Esophagus muscularis mucosa (tissue), 3 donors: ENCODE data around the gene EVL.

Experiments used
- CTCF ChIP-seq, 3 experiments: fragments of 200-600 bp in 2 of 3; fragments of 450-650 bp in 1 of 3; sonication (generic) in 2 of 3; IDR thresholded peaks; one replicate each; pipeline ENCODE4 v1.5.1; 2017 to 2019; ENCODE audit warnings: antibody characterized with exemption in 3 of 3, mild to moderate bottlenecking in 2 of 3, moderate library complexity in 1 of 3
- POLR2A ChIP-seq: fragments of 450-650 bp; IDR thresholded peaks from one replicate; pipeline ENCODE4 v1.6.1; 2017; ENCODE audit warnings: antibody characterized with exemption, moderate library complexity, mild to moderate bottlenecking, low read depth
- POLR2AphosphoS5 ChIP-seq, 2 donors: sonication (generic); formaldehyde crosslinking; IDR thresholded peaks; one replicate each; pipeline ENCODE4 v1.6.1; 2017; ENCODE audit warnings: antibody characterized with exemption in 2 of 2

DNA sequence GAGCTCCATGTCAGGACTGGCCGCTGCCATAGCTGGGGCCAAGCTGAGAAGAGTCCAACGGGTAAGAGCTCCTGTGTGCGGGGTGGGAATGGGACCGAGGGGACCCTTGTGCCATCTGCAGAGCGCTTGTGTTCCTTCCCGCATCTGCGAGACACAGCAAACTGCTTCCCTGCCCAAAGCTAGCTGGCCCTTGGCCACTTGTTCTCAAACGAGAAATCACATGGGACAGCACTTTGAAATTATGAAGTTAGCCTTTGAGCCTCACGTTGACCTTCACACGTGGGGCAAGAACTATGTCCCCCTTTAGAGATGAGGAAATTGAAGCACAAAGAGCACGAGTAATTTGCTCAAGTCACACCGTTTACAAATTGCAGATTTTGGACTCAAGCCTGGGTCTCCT, 63.5 kb downstream of the EVL start:
- TF ChIP-seq CTCF (IDR thresholded peaks at IDR 0.05) (no peak), POLR2AphosphoS5 (IDR thresholded peaks at IDR 0.05) (no peak), POLR2A (no peak)
